ENCODE results near the gene LEFTY2. TPM values are rescaled to one million over a fixed set of nuclear protein-coding genes. Genes with fewer than 3 reads are reported as not detected.
"Not testable (repeated sequence)": the region's sequence is repeated elsewhere in the genome, so short reads cannot be mapped to it uniquely, and the experiment has no call there.

LEFTY2 gene
- total RNA-seq, 1 donor from 2014 or later: not detected

GRCh38 chr1:225888289-225888897 lies 52.6 kb downstream of the LEFTY2 start:
- intact Hi-C loops (cut with micrococcal nuclease): no loop called here
- Mint-ChIP-seq H3K4me3 (ENCODE audit: low read depth) (no peak overlapping the region), H3K27me3 (ENCODE audit: low read depth) (peaks cover 17% of the 10 kb centered on the region), H3K36me3 (ENCODE audit: low read depth) (no peaks in the 10 kb centered on the region), H3K27ac (no peak overlapping the region), H3K9me3 (no peaks in the 10 kb centered on the region), H3K4me1 (ENCODE audit: low read depth) (peaks cover 6% of the 10 kb centered on the region)
- no peak for DNase-seq (ENCODE audit: low spot score)

- DNase-seq (ENCODE audit: low spot score); H3K36me3 Mint-ChIP-seq (ENCODE audit: low read depth); H3K4me3 Mint-ChIP-seq (ENCODE audit: low read depth); H3K9me3 Mint-ChIP-seq; H3K27ac Mint-ChIP-seq; intact Hi-C loops (cut with micrococcal nuclease); H3K4me1 Mint-ChIP-seq (ENCODE audit: low read depth): not testable (repeated sequence)
- peaks cover 20% of the 10 kb centered on the region for H3K27me3 Mint-ChIP-seq (ENCODE audit: low read depth)
Observed at GRCh38 chr1:225887554-225888288, 53.3 kb downstream of the LEFTY2 start.

- H3K27ac Mint-ChIP-seq: no peak overlapping the region
- H3K36me3 Mint-ChIP-seq (ENCODE audit: low read depth): no peaks in the 10 kb centered on the region
- H3K9me3 Mint-ChIP-seq: no peaks in the 10 kb centered on the region
- H3K4me3 Mint-ChIP-seq (ENCODE audit: low read depth): no peak overlapping the region
- intact Hi-C loops (cut with micrococcal nuclease): no loop called here
- peaks cover 20% of the 10 kb centered on the region for H3K27me3 Mint-ChIP-seq (ENCODE audit: low read depth)
- no peak for DNase-seq (ENCODE audit: low spot score)
- peaks cover 10% of the 10 kb centered on the region for H3K4me1 Mint-ChIP-seq (ENCODE audit: low read depth)
Observed at GRCh38 chr1:225887030-225887314, 54.0 kb downstream of the LEFTY2 start.

Other genes starting within 250 kb of the LEFTY2 start
- 255 and 270 TPM in 2 replicates for gene SRP9, start 163.4 kb downstream of the LEFTY2 start, total RNA-seq
- 2.2 and 2.9 TPM in 2 replicates for gene EPHX1, start 131.1 kb downstream of the LEFTY2 start, total RNA-seq
- 32.5 and 33.5 TPM in 2 replicates for gene TMEM63A, start 58.8 kb downstream of the LEFTY2 start, total RNA-seq
- not detected in 2 replicates for gene LEFTY1, start 52.1 kb downstream of the LEFTY2 start, total RNA-seq
- gene PYCR2, start 17.0 kb downstream of the LEFTY2 start, total RNA-seq: 117 and 121 TPM in 2 replicates
- 22.0 and 22.3 TPM in 2 replicates for gene SDE2, start 58.1 kb upstream of the LEFTY2 start, total RNA-seq
- 437 and 443 TPM in 2 replicates for gene H3-3A, start 121.5 kb upstream of the LEFTY2 start, total RNA-seq
- 24.3 and 25.4 TPM in 2 replicates for gene ACBD3, start 245.5 kb upstream of the LEFTY2 start, total RNA-seq